Stimulated activated naive B cell treated with anti-CD40 and anti-IgM and Interleukin-4, amounts not matched to agents 10 μg/mL and 1 μg/mL and 100 μg/mL, for 72 hours (primary cell): ENCODE measurements around the gene GLRA1.
"Not testable (repeated sequence)": the region's sequence is repeated elsewhere in the genome, so short reads cannot be mapped to it uniquely, and the experiment has no call there.

Experiments
- ATAC-seq, 2 donors: fragments of 150-1000 bp; cut with Tn5 transposase; replicated peaks; 2 replicates each; pipeline ENCODE4 v1.10.0; 2021; ENCODE audit warnings: moderate library complexity in 1 of 2
- DNase-seq: peaks from one replicate; pipeline ENCODE4 v3.0.0; 2021
- H3K27ac Mint-ChIP-seq: one replicate; pipeline ENCODE4 v1.8.0; 2022; ENCODE audit warnings: mild to moderate bottlenecking, mixed read lengths
- H3K27me3 Mint-ChIP-seq, 2 donors: one replicate each; pipeline ENCODE4 v1.8.0; 2022; ENCODE audit warnings: mixed read lengths in 2 of 2
- H3K36me3 Mint-ChIP-seq, 2 donors: one replicate each; pipeline ENCODE4 v1.8.0; 2022; ENCODE audit warnings: mixed read lengths in 2 of 2, mild to moderate bottlenecking in 1 of 2
- H3K4me1 Mint-ChIP-seq, 2 donors: one replicate each; pipeline ENCODE4 v1.8.0; 2022; ENCODE audit warnings: mixed read lengths in 2 of 2, mild to moderate bottlenecking in 1 of 2
- H3K4me3 Mint-ChIP-seq, 2 donors: one replicate each; pipeline ENCODE4 v1.8.0; 2022; ENCODE audit warnings: mild to moderate bottlenecking in 2 of 2, mixed read lengths in 2 of 2, moderate library complexity in 1 of 2
- H3K9me3 Mint-ChIP-seq, 2 donors: one replicate each; pipeline ENCODE4 v1.8.0; 2022; ENCODE audit warnings: mixed read lengths in 2 of 2, mild to moderate bottlenecking in 1 of 2

GLRA1 gene

GRCh38 chr5:151810897-151811296 is 113.8 kb downstream of the GLRA1 start:
- Mint-ChIP-seq H3K27me3 (no peaks in the 10 kb centered on the region), H3K27ac (peak overlapping the region; percentile 40), H3K36me3 (peaks cover 37 to 76% of the 10 kb centered on the region in 2 donors), H3K4me3 (no peak overlapping the region), H3K4me1 (peaks cover 8% of the 10 kb centered on the region in 2 donors), H3K9me3 (peaks cover 4% of the 10 kb centered on the region in 2 donors)
- no peak for DNase-seq
- ATAC-seq, result no peak

- ATAC-seq (peak in 1 of 2 donors; percentile 52), DNase-seq (no peak)
- Mint-ChIP-seq H3K27me3 (no peaks in the 10 kb centered on the region), H3K4me1 (peaks cover 10 to 12% of the 10 kb centered on the region in 2 donors), H3K27ac (peak overlapping the region; percentile 72), H3K36me3 (peaks cover 42 to 76% of the 10 kb centered on the region in 2 donors), H3K9me3 (peaks cover 4% of the 10 kb centered on the region in 2 donors), H3K4me3 (no peak overlapping the region)
Measured at GRCh38 chr5:151810449-151810848, 114.2 kb downstream of the GLRA1 start.

DNA sequence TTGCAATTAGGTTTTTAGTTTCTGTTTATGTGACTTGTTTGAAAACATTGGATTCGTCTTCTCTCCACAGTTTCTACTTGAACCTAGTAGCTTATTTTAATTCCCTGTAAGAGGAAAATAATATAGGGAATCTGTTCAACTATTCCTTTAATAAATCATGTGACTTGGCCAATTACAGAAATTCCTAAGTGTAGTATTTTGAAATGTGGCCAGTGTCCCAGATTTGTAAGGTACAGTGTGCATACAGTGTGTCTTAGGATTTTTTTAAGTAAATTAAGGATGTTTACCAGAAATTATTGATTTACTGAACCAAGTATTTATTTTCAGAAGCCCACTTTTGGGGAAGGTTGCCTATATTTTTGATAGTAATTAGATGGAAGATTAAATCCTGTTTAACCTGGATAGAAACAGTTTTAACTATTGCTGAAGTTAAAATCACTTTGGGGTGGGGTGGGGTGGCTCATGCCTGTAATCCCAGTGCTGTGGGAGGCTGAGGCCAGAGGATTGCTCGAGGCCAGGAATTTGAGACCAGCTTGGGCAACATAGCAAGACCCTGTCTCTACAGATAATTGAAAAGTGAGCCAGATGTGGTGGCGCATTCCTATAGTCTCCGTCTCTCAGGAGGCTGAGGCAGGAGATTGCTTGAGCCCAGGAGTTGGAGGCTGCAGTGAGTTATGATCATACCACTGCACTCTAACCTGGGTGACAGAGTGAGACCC is 116.0 kb downstream of the GLRA1 start:
- Mint-ChIP-seq H3K27ac (peak overlapping the region; percentile 47), H3K4me3 (no peak overlapping the region), H3K4me1 (peaks cover 13 to 27% of the 10 kb centered on the region in 2 donors), H3K27me3 (no peaks in the 10 kb centered on the region), H3K9me3 (peaks cover 4% of the 10 kb centered on the region in 2 donors), H3K36me3 (peaks cover 41 to 72% of the 10 kb centered on the region in 2 donors)
- ATAC-seq (no peak), DNase-seq (no peak)

DNA sequence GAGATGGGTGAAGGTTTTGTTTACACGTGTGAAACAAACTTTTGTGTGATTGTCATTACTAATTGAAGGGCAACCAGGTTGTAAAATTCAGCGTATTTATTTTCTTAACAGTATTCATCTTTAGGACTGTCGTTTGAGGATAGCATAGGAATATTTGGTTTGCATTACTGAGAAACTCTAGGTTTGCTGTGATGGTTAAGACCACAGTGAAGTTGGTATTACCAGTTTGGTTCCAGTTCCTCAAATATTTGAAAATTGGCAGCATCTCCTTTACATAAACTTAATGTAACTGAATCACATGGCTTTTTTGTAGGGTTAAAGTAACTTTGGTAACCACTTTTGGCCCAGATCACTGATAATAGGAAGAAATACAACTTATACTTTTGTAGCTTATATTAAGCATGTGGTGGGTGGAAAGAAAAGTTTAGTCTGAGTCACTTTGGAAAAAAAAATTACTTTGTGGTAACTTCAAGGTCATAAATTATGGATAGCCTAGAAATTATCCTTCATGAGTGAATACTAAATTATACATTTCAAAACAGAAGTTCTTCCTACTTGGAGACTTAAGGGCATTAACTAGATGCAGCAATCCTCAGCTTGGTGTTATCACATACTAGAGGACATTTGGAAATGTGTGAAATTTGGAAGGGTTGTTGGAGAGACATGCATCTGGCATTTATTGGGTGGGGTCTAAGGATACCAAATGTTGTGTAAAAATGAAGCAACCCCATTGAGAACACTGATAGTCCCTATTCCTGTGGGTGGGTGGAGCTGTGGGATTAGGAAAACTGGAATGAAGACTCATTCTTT is 119.0 kb downstream of the GLRA1 start:
- Mint-ChIP-seq H3K27ac (peak overlapping the region; percentile 72), H3K36me3 (peaks cover 36 to 61% of the 10 kb centered on the region in 2 donors), H3K4me1 (peaks cover 10 to 31% of the 10 kb centered on the region in 2 donors), H3K9me3 (peaks cover 0 to 1% of the 10 kb centered on the region in 2 donors), H3K4me3 (no peak overlapping the region), H3K27me3 (no peaks in the 10 kb centered on the region)
- ATAC-seq (peak; percentile 62 to 77), DNase-seq (no peak)

GRCh38 chr5:151800532-151800931 is 124.1 kb downstream of the GLRA1 start:
- Mint-ChIP-seq H3K4me1 (peaks cover 9 to 32% of the 10 kb centered on the region in 2 donors), H3K27me3 (no peaks in the 10 kb centered on the region), H3K36me3 (peaks cover 27 to 55% of the 10 kb centered on the region in 2 donors), H3K9me3 (no peaks in the 10 kb centered on the region), H3K4me3 (no peak overlapping the region), H3K27ac (no peak overlapping the region)
- DNase-seq, result no peak
- no peak for ATAC-seq

- Mint-ChIP-seq H3K4me3 (no peak overlapping the region), H3K27me3 (no peaks in the 10 kb centered on the region), H3K4me1 (peaks cover 6 to 24% of the 10 kb centered on the region in 2 donors), H3K36me3 (peaks cover 23 to 53% of the 10 kb centered on the region in 2 donors), H3K27ac (peak overlapping the region; percentile 89), H3K9me3 (no peaks in the 10 kb centered on the region)
- DNase-seq (no peak), ATAC-seq (no peak)
Measured at GRCh38 chr5:151799407-151799806, 125.2 kb downstream of the GLRA1 start.

DNA sequence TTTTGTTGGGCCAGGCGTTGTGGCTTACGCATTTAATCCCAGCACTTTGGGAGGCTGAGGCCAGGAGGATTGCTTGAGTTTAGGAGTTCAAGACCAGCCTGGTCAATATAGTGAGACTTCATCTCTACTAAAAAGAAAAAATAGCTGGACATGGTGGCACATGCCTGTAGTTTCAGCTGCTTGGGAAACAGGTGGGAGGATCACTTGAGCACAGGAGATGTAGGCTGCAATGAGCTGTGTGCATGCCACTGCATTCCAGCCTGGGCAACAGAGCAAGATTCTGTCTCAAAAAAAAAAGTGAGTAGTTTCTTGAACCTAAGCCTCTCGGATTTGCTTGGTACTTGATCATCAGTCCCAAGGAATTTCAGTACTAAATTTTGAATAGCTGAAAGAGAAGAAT is 126.0 kb downstream of the GLRA1 start:
- DNase-seq, result no peak
- Mint-ChIP-seq H3K9me3 (no peaks in the 10 kb centered on the region), H3K4me1 (peaks cover 6 to 17% of the 10 kb centered on the region in 2 donors), H3K27me3 (no peaks in the 10 kb centered on the region), H3K27ac (no peak overlapping the region), H3K36me3 (peaks cover 17 to 48% of the 10 kb centered on the region in 2 donors), H3K4me3 (no peak overlapping the region)
- no peak for ATAC-seq

GRCh38 chr5:151795426-151795825 is 129.2 kb downstream of the GLRA1 start:
- ATAC-seq, result no peak
- Mint-ChIP-seq H3K9me3 (no peaks in the 10 kb centered on the region), H3K4me3 (no peak overlapping the region), H3K36me3 (peaks cover 31 to 45% of the 10 kb centered on the region in 2 donors), H3K27me3 (no peaks in the 10 kb centered on the region), H3K4me1 (peaks cover 6 to 13% of the 10 kb centered on the region in 2 donors), H3K27ac (no peak overlapping the region)
- no peak for DNase-seq

GRCh38 chr5:151793358-151793757 is 131.3 kb downstream of the GLRA1 start:
- Mint-ChIP-seq H3K9me3 (no peaks in the 10 kb centered on the region), H3K4me1 (peaks cover 3 to 5% of the 10 kb centered on the region in 2 donors), H3K27ac (no peak overlapping the region), H3K27me3 (no peaks in the 10 kb centered on the region), H3K36me3 (peaks cover 37 to 47% of the 10 kb centered on the region in 2 donors), H3K4me3 (no peak overlapping the region)
- DNase-seq (no peak), ATAC-seq (no peak)

GRCh38 chr5:151787817-151788216 is 136.8 kb downstream of the GLRA1 start:
- Mint-ChIP-seq H3K27ac (no peak overlapping the region), H3K27me3 (no peaks in the 10 kb centered on the region), H3K4me3 (no peak overlapping the region), H3K4me1 (peaks cover 7 to 22% of the 10 kb centered on the region in 2 donors), H3K36me3 (peaks cover 38 to 44% of the 10 kb centered on the region in 2 donors), H3K9me3 (no peaks in the 10 kb centered on the region)
- DNase-seq (no peak), ATAC-seq (no peak)

- Mint-ChIP-seq H3K4me3 (no peak overlapping the region), H3K4me1 (peaks cover 7 to 23% of the 10 kb centered on the region in 2 donors), H3K27ac (peak overlapping the region; percentile 31)
Measured at GRCh38 chr5:151786468-151786867, 138.2 kb downstream of the GLRA1 start.

GRCh38 chr5:151784141-151784540 is 140.5 kb downstream of the GLRA1 start:
- no peak for DNase-seq
- Mint-ChIP-seq H3K27ac (no peak overlapping the region), H3K36me3 (peaks cover 15 to 35% of the 10 kb centered on the region in 2 donors), H3K4me3 (no peak overlapping the region), H3K9me3 (no peaks in the 10 kb centered on the region), H3K4me1 (peaks cover 23 to 44% of the 10 kb centered on the region in 2 donors), H3K27me3 (no peaks in the 10 kb centered on the region)
- no peak for ATAC-seq

More at GRCh38 chr5:151786468-151786867, 138.2 kb downstream of the GLRA1 start:
- ATAC-seq, result no peak
- Mint-ChIP-seq H3K9me3 (no peaks in the 10 kb centered on the region), H3K27me3 (no peaks in the 10 kb centered on the region), H3K36me3 (peaks cover 31 to 37% of the 10 kb centered on the region in 2 donors)
- DNase-seq, result no peak

DNA sequence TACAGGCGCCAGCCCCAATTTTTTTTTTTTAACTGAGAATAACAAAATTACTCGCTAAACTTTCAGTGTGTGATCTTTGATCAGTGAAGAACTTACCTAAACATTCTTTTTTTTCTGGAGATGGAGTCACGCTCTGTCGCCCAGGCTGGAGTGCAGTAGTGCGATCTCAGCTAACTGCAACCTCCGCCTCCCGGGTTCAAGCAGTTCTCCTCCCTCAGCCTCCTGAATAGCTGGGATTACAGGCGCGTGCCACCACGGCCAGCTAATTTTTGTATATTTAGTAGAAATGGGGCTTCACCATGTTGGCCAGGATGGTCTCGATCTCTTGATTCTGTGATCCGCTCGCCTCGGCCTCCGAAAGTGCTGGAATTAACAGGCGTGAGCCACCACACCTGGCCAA is 141.0 kb downstream of the GLRA1 start:
- not testable (repeated sequence) for H3K4me3 Mint-ChIP-seq, ATAC-seq, DNase-seq, H3K9me3 Mint-ChIP-seq, H3K27me3 Mint-ChIP-seq, H3K27ac Mint-ChIP-seq
- peaks cover 26 to 49% of the 10 kb centered on the region in 2 donors for H3K4me1 Mint-ChIP-seq
- H3K36me3 Mint-ChIP-seq, result peaks cover 15 to 36% of the 10 kb centered on the region in 2 donors

- Mint-ChIP-seq H3K27me3 (no peaks in the 10 kb centered on the region), H3K36me3 (peaks cover 20 to 40% of the 10 kb centered on the region in 2 donors), H3K4me3 (no peak overlapping the region), H3K27ac (no peak overlapping the region), H3K4me1 (peaks cover 36 to 64% of the 10 kb centered on the region in 2 donors), H3K9me3 (no peaks in the 10 kb centered on the region)
- ATAC-seq (no peak), DNase-seq (no peak)
Measured at GRCh38 chr5:151781201-151781600, 143.4 kb downstream of the GLRA1 start.
